ENCODE measurements around the gene KIF2A.

GRCh38 chr5:62265648-62266112, 40.3 kb upstream of the KIF2A start:
- TF ChIP-seq CTCF (IDR thresholded peaks at IDR 0.05) (no peak), POLR2A (IDR thresholded peaks at IDR 0.05) (no peak)

All from body of pancreas (tissue), 4 donors.